GM18498 (cell line): ENCODE measurements around the gene TMEM47.

Experiments used
- ATAC-seq: cut with Tn5 transposase; IDR thresholded peaks from one replicate; pipeline ENCODE4 v1.9.1; 2021; ENCODE audit warnings: mild to moderate bottlenecking, moderate library complexity; ENCODE audit not compliant: unreplicated experiment

The TMEM47 gene

DNA sequence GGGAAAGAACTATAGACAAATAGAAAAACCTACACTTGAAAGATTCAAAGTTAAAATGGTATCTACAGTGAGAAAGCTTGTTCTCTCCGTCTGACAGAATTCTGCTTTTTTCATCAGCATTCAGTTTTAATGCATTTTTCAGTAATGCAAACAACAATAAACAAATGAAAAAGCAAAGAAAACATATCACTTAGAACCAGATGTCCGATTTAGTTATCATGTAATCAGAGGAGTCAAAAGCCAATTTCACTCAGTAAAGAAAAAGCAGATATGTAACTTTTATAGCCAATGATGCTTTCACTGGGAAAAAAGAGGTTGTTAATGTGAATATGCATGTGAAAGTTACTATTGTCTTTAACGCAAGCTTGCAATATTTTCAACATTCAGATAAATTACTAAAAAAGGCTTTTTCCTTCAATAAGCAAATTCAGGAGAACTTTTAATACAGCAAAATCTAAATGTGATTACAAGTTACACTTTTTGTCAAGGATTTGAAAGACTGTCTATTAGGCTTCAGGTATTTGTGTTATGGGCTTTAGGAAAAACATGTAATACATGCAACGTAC lies 70.7 kb downstream of the TMEM47 start:
- ATAC-seq: no peak

DNA sequence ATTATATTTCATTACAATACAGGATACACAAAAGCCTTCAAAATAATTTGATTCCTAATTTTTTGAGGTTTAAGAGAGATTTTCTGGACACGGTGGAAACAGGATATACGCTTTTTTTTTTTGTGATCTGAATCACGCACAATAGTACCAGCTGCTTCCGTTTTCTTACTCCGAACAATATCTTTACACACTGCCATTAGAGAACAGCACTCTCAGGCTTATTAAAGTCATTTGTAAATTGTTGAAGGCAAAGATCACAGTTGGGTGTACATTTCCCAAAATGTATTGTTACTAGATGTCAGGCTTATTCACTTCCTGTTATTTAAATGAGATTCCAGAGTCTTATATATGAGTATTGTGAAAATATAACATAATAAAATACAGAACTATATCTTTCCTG lies 71.5 kb downstream of the TMEM47 start:
- no peak for ATAC-seq

DNA sequence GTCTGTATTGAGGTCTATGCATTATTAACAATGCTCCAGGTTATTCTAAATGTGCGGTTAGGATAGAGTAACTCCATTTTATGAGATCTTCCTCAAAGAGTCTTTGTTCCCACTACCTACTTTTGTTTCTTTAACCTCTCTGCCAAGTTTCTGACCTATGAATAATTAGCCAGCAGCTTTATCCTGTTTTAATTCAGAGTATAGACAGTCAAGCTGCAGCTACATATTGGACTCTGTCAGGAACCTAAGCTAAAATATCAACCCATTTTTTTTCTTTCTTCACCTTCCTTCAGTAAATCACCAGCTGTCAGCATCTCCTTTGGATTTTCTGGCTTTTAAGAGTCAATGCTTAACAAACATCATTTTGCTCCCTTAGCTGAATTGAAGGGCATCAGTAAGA lies 72.3 kb downstream of the TMEM47 start:
- no peak for ATAC-seq

DNA sequence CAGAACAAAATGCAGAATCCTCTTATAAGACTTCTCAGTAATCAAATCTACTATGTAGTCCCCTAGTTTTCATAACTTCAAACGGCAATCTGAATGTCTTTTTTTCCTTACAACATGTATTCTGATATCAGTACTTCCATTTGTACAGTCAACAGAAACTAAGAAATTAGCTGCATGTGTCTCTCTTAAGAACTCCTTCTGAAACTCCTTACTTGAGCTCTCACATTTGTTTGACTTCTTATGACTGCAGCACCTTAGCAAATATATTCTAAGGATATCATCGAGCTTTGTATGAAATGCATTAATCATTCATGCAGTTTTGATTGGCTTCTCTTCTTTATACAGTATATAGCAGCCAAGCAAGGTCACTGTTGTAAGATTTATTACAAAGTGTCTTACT lies 77.0 kb downstream of the TMEM47 start:
- ATAC-seq: no peak

DNA sequence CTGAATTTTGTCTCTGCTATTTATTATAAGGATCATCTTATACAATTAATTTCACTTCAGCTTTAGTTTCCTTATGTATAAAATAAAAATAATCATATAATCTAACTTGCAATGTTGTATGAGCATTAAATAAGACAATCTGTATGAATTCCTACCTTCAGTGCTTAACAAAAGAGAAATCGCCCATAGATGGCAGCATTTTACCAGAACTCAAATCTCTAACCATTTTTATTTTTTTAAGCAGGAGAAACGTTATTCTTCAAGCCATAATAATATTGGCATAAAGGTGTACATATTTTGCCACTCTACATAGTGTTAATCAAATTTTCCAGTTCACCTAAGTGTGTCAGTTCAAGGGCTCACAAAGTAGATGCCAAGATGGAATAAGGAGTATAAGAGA lies 78.8 kb downstream of the TMEM47 start:
- no peak for ATAC-seq
